ENCODE results near the gene TMEM45B. TPM values are rescaled to one million over a fixed set of nuclear protein-coding genes. Genes with fewer than 3 reads are reported as not detected.

The TMEM45B gene
- total RNA-seq, result 1 to 10 TPM; 1.8 to 4.6 TPM

- intact Hi-C loops (cut with DNase I), result no loop called here
These were observed at the start of gene TMEM45B for GRCh38 chr11:129815596-129816461. TSS of gene TMEM45B (plus strand) at chr11:129815848. CDS start at chr11:129852483, 36,635 bp downstream.

GRCh38 chr11:129766898-129767604 lies 48.6 kb upstream of the TMEM45B start:
- no peak overlapping the region for H3K4me3 ChIP-seq
- intact Hi-C loops (cut with DNase I), result no loop called here
- DNase-seq (peak in 2 of 4 donors; percentile 14 to 27), ATAC-seq (no peak)
- H3K4me1 ChIP-seq, result no peaks in the 10 kb centered on the region
- 20 to 21% methylated on average over 7 of the region's 7 CpGs for WGBS, 2 donors
- H3K36me3 ChIP-seq (replicated peaks in 1 of 2; ENCODE audit: insufficient read depth in 1 of 2, low read depth in 2 of 2), result no peaks in the 10 kb centered on the region
- no peaks in the 10 kb centered on the region for H3K27me3 ChIP-seq
- H3K9me3 ChIP-seq, result no peaks in the 10 kb centered on the region
- no peak overlapping the region for H3K27ac ChIP-seq
- TF ChIP-seq, protein P1, sequence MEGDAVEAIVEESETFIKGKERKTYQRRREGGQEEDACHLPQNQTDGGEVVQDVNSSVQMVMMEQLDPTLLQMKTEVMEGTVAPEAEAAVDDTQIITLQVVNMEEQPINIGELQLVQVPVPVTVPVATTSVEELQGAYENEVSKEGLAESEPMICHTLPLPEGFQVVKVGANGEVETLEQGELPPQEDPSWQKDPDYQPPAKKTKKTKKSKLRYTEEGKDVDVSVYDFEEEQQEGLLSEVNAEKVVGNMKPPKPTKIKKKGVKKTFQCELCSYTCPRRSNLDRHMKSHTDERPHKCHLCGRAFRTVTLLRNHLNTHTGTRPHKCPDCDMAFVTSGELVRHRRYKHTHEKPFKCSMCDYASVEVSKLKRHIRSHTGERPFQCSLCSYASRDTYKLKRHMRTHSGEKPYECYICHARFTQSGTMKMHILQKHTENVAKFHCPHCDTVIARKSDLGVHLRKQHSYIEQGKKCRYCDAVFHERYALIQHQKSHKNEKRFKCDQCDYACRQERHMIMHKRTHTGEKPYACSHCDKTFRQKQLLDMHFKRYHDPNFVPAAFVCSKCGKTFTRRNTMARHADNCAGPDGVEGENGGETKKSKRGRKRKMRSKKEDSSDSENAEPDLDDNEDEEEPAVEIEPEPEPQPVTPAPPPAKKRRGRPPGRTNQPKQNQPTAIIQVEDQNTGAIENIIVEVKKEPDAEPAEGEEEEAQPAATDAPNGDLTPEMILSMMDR (IDR thresholded peaks at IDR 0.05), result peak in 4 of 7 experiments; percentile 9 to 24 (median 16)
- TF ChIP-seq POLR2A (IDR thresholded peaks at IDR 0.05), result no peak

More at GRCh38 chr11:129815596-129816461, at the start of gene TMEM45B:
- no peaks in the 10 kb centered on the region for H3K36me3 ChIP-seq (replicated peaks in 1 of 2; ENCODE audit: insufficient read depth in 1 of 2, low read depth in 2 of 2)
- no peak within 1 kb of the TSS for H3K27ac ChIP-seq
- WGBS, 2 donors, result 1 to 2% methylated on average over 10 to 68 of the region's 68 CpGs
- ATAC-seq, result peak; percentile 81
- peak in 2 of 3 donors; percentile 16 to 32 for TF ChIP-seq POLR2A (IDR thresholded peaks at IDR 0.05)
- TF ChIP-seq, protein P1 (IDR thresholded peaks at IDR 0.05), result no peak
- peaks cover 11% of the 10 kb centered on the region for H3K4me1 ChIP-seq
- no peaks in the 10 kb centered on the region for H3K27me3 ChIP-seq
- DNase-seq, result peak; percentile 24 to 59 (median 44)
- peak within 1 kb of the TSS in 1 of 2 donors; percentile 8 for H3K4me3 ChIP-seq
- no peaks in the 10 kb centered on the region for H3K9me3 ChIP-seq

DNA sequence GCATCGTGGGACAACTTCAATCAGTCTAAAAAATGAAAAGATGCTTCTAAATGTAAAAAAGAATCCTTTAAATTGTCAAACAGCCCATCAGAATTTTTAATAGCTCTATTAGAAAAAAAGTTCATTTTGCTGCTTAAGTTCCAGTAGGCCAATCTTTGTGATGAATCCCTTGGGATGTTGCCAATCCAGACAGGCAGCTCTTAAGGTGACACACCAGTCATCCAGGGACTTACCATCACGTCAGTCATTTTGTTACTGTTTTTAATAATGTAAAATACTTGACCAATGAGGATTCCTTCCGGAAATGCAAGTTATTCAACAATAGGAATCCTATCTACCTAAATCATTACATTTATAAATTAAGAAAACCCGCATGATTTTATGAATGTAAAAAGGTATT lies 47.8 kb upstream of the TMEM45B start:
- Histone ChIP-seq H3K36me3 (replicated peaks in 1 of 2; ENCODE audit: insufficient read depth in 1 of 2, low read depth in 2 of 2) (no peaks in the 10 kb centered on the region), H3K4me3 (no peak overlapping the region), H3K9me3 (no peaks in the 10 kb centered on the region), H3K4me1 (no peaks in the 10 kb centered on the region), H3K27ac (no peak overlapping the region), H3K27me3 (no peaks in the 10 kb centered on the region)
- DNase-seq (no peak), ATAC-seq (no peak)
- intact Hi-C loops (cut with DNase I), result no loop called here
- 56 to 57% methylated on average over 4 of the region's 4 CpGs for WGBS, 2 donors
- TF ChIP-seq, protein P1 (IDR thresholded peaks at IDR 0.05), result no peak
- TF ChIP-seq POLR2A (IDR thresholded peaks at IDR 0.05), result no peak

DNA sequence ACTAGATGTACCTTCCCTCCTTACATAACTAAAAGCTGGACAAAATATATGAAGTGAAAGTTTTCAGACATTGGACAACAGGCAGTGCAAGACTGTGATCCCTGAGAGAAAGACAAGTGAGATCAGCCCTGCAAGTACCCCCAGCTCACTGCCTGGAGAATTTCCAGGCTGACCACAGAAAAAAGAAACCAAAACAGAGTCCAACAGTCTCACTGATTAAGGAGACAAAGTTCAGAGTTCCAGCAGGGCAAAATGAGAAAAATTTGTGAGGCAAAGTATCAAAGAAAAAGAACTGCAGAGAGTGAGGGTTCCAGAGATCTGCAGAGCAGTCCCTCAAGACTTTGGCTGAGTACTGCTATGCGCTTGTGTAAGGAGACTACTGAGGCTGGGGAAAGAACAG lies 47.3 kb upstream of the TMEM45B start:
- Histone ChIP-seq H3K4me3 (no peak overlapping the region), H3K27me3 (no peaks in the 10 kb centered on the region), H3K27ac (no peak overlapping the region), H3K4me1 (no peaks in the 10 kb centered on the region), H3K36me3 (replicated peaks in 1 of 2; ENCODE audit: insufficient read depth in 1 of 2, low read depth in 2 of 2) (no peaks in the 10 kb centered on the region), H3K9me3 (no peaks in the 10 kb centered on the region)
- ATAC-seq (no peak), DNase-seq (no peak)
- TF ChIP-seq, protein P1 (IDR thresholded peaks at IDR 0.05), result no peak
- TF ChIP-seq POLR2A (IDR thresholded peaks at IDR 0.05), result no peak
- WGBS, 2 donors, result 56 to 83% methylated on average over 1 of the region's 1 CpG
- intact Hi-C loops (cut with DNase I), result no loop called here
